H1 (cell line): ENCODE measurements around the gene MAP2K5. TPM values are rescaled to one million over a fixed set of nuclear protein-coding genes. Genes with fewer than 3 reads are reported as not detected.

Source experiments
- BRCA1 ChIP-seq: IDR thresholded peaks from 2 replicates; pipeline ENCODE4 v1.6.1; 2012; ENCODE audit warnings: low read depth, low read length, improper control_type of control experiment
- CHD2 ChIP-seq: IDR thresholded peaks from 2 replicates; pipeline ENCODE4 v1.6.1; 2012; ENCODE audit warnings: low read length, improper control_type of control experiment
- CHD7 ChIP-seq: fragments of 300-600 bp; sonication (generic); IDR thresholded peaks from 2 replicates; pipeline ENCODE4 v1.7.1; 2012; ENCODE audit warnings: low read length, moderate library complexity, mild to moderate bottlenecking, inconsistent platforms; ENCODE audit not compliant: insufficient replicate concordance
- JUND ChIP-seq: IDR thresholded peaks from 2 replicates; pipeline ENCODE4 v1.6.1; 2011; ENCODE audit warnings: mild to moderate bottlenecking, improper control_type of control experiment, low read length
- MAFK ChIP-seq: IDR thresholded peaks from 2 replicates; pipeline ENCODE4 v1.6.1; 2012; ENCODE audit warnings: low read depth, mild to moderate bottlenecking, improper control_type of control experiment, low read length
- polyA plus RNA-seq, 7 experiments: library from polyadenylated mRNA; depleted of rRNA in 3 of 7; stranded (reverse) in 5 of 7; unstranded in 2 of 7; fragments of >200 nt in 5 of 7; fragments of 200-250 nt in 2 of 7; gene quantifications; 1 replicate in 5 of 7; 2 replicates in 1 of 7; 4 replicates in 1 of 7; pipeline versions ENCODE4 v1.2.1 to v1.2.3, GENCODE V29; 2011 to 2013; ENCODE audit warnings: missing spikeins in 2 of 7, mixed read lengths in 2 of 7
- total RNA-seq: library from RNA; stranded (reverse); fragmentation: NEBNext Ultra II Directional; extraction: Animal tissue kit (Norgen Biotek cat#: 25700); gene quantifications from 2 replicates; pipeline ENCODE4 v1.2.1, GENCODE V29; 2021

MAP2K5 gene
- total and polyA plus RNA-seq, 2 of the 8 experiments (the other 6 are each of a cell fraction or from before 2014, with no cell fraction given), result 4.4 to 15.8 TPM

GRCh38 chr15:67806536-67806935 is 264.0 kb downstream of the MAP2K5 start (continued):
- TF ChIP-seq CHD7 (no peak), JUND (no peak), MAFK (no peak), BRCA1 (no peak), CHD2 (no peak)
